Neural progenitor cell (in vitro differentiated cells): ENCODE measurements around the gene NUDT1. TPM values are rescaled to one million over a fixed set of nuclear protein-coding genes. Genes with fewer than 3 reads are reported as not detected.

Source experiments
- DNase-seq: peaks from one replicate; pipeline ENCODE4 v3.0.0-alpha.2; 2016; ENCODE audit warnings: low spot score
- H2AFZ ChIP-seq: fragments of 200-600 bp; sonication (generic); replicated peaks from 2 replicates; pipeline ENCODE4 v1.6.1; 2016; ENCODE audit warnings: antibody characterized with exemption
- H3F3A ChIP-seq: fragments of 200-600 bp; sonication (generic); 2 replicates; pipeline ENCODE4 v1.6.1; 2016; ENCODE audit warnings: antibody characterized with exemption, low read depth
- H3K27ac ChIP-seq: fragments of 200-600 bp; sonication (generic); 2 replicates; pipeline ENCODE4 v1.5.1; 2016; ENCODE audit warnings: mild to moderate bottlenecking
- H3K27me3 ChIP-seq: fragments of 200-600 bp; sonication (generic); 2 replicates; pipeline ENCODE4 v1.6.1; 2016; ENCODE audit warnings: mild to moderate bottlenecking, moderate library complexity
- H3K36me3 ChIP-seq: fragments of 200-600 bp; sonication (generic); 2 replicates; pipeline ENCODE4 v1.5.1; 2016
- H3K4me1 ChIP-seq: fragments of 200-600 bp; sonication (generic); 2 replicates; pipeline ENCODE4 v1.6.1; 2016; ENCODE audit warnings: mixed run types
- H3K4me2 ChIP-seq: fragments of 200-600 bp; sonication (generic); 2 replicates; pipeline ENCODE4 v1.6.1; 2016
- H3K4me3 ChIP-seq: fragments of 200-600 bp; sonication (generic); 2 replicates; pipeline ENCODE4 v1.5.1; 2016
- H3K79me2 ChIP-seq: fragments of 200-600 bp; sonication (generic); 2 replicates; pipeline ENCODE4 v1.6.1; 2016; ENCODE audit warnings: low read depth
- H3K9ac ChIP-seq: fragments of 200-600 bp; sonication (generic); 2 replicates; pipeline ENCODE4 v1.6.1; 2016
- H3K9me3 ChIP-seq: fragments of 200-600 bp; sonication (generic); 2 replicates; pipeline ENCODE4 v1.5.1; 2016; ENCODE audit warnings: low read depth
- H4K20me1 ChIP-seq: fragments of 200-600 bp; sonication (generic); 2 replicates; pipeline ENCODE4 v1.6.1; 2016; ENCODE audit warnings: low read depth
- H3K27ac Mint-ChIP-seq: 3 replicates; pipeline ENCODE4 v1.8.0; 2021; ENCODE audit warnings: mixed read lengths
- H3K27me3 Mint-ChIP-seq: 2 replicates; pipeline ENCODE4 v1.8.0; 2022; ENCODE audit warnings: low read depth, mild to moderate bottlenecking, inconsistent platforms, moderate library complexity, mixed read lengths; ENCODE audit not compliant: insufficient read depth
- H3K36me3 Mint-ChIP-seq: 3 replicates; pipeline ENCODE4 v1.8.0; 2021; ENCODE audit warnings: mixed read lengths
- H3K4me1 Mint-ChIP-seq: 3 replicates; pipeline ENCODE4 v1.8.0; 2021; ENCODE audit warnings: mixed read lengths
- H3K4me3 Mint-ChIP-seq: 3 replicates; pipeline ENCODE4 v1.8.0; 2021; ENCODE audit warnings: mild to moderate bottlenecking, moderate library complexity, mixed read lengths
- H3K9me3 Mint-ChIP-seq: 3 replicates; pipeline ENCODE4 v1.8.0; 2020; ENCODE audit warnings: mixed read lengths
- CTCF ChIP-seq: fragments of 200-600 bp; sonication (generic); IDR thresholded peaks from 2 replicates; pipeline ENCODE4 v1.5.1; 2017; ENCODE audit warnings: antibody characterized with exemption, mild to moderate bottlenecking
- EZH2 ChIP-seq: fragments of 200-600 bp; sonication (generic); IDR thresholded peaks from 2 replicates; pipeline ENCODE4 v1.6.1; 2017; ENCODE audit warnings: antibody characterized with exemption, mild to moderate bottlenecking, moderate library complexity
- EZH2phosphoT487 ChIP-seq: fragments of 200-600 bp; sonication (generic); IDR thresholded peaks from 2 replicates; pipeline ENCODE4 v1.6.1; 2017; ENCODE audit warnings: antibody characterized with exemption
- total RNA-seq: library from RNA; depleted of rRNA; stranded (reverse); fragments of >200 nt; gene quantifications from 2 replicates; pipeline ENCODE4 v1.2.3, GENCODE V29; 2015; ENCODE audit warnings: low replicate concordance

Gene NUDT1
- total RNA-seq, 1 donor from 2014 or later: 29.6 TPM

GRCh38 chr7:2220506-2220905 lies 21.5 kb upstream of the NUDT1 start:
- Histone ChIP-seq H4K20me1 (peaks cover 22% of the 10 kb centered on the region), H3K4me3 (no peak overlapping the region), H3K4me2 (no peak overlapping the region), H2AFZ (no peak overlapping the region), H3F3A (no peaks in the 10 kb centered on the region), H3K9me3 (no peaks in the 10 kb centered on the region), H3K9ac (no peak overlapping the region), H3K27me3 (no peaks in the 10 kb centered on the region), H3K4me1 (no peaks in the 10 kb centered on the region), H3K79me2 (peaks cover 12% of the 10 kb centered on the region), H3K27ac (no peak overlapping the region), H3K36me3 (no peaks in the 10 kb centered on the region)
- H3K27me3 Mint-ChIP-seq: peaks cover 9% of the 10 kb centered on the region
- H3K4me1 Mint-ChIP-seq: no peaks in the 10 kb centered on the region
- peaks cover 30% of the 10 kb centered on the region for H3K36me3 Mint-ChIP-seq
- DNase-seq: no peak
- no peak overlapping the region for H3K4me3 Mint-ChIP-seq
- no peak overlapping the region for H3K27ac Mint-ChIP-seq
- TF ChIP-seq EZH2phosphoT487: no peak
- TF ChIP-seq CTCF: no peak
- no peak for TF ChIP-seq EZH2
- H3K9me3 Mint-ChIP-seq: no peaks in the 10 kb centered on the region

- H3K9me3 Mint-ChIP-seq: no peaks in the 10 kb centered on the region
- no peak overlapping the region for H3K9ac ChIP-seq
- no peaks in the 10 kb centered on the region for H3K36me3 ChIP-seq
- DNase-seq: no peak
- H3K4me1 Mint-ChIP-seq: no peaks in the 10 kb centered on the region
- H3K27me3 Mint-ChIP-seq: peaks cover 9% of the 10 kb centered on the region
- no peak for TF ChIP-seq EZH2
- no peak for TF ChIP-seq EZH2phosphoT487
- TF ChIP-seq CTCF: no peak
- H3K9me3 ChIP-seq: no peaks in the 10 kb centered on the region
- H3K4me1 ChIP-seq: no peaks in the 10 kb centered on the region
- no peaks in the 10 kb centered on the region for H3F3A ChIP-seq
- H3K4me3 Mint-ChIP-seq: no peak overlapping the region
- H3K4me3 ChIP-seq: no peak overlapping the region
- no peak overlapping the region for H3K4me2 ChIP-seq
- no peak overlapping the region for H2AFZ ChIP-seq
- peaks cover 29% of the 10 kb centered on the region for H3K36me3 Mint-ChIP-seq
- H3K27me3 ChIP-seq: no peaks in the 10 kb centered on the region
- no peak overlapping the region for H3K27ac ChIP-seq
- peaks cover 17% of the 10 kb centered on the region for H3K79me2 ChIP-seq
- H3K27ac Mint-ChIP-seq: no peak overlapping the region
- H4K20me1 ChIP-seq: peaks cover 22% of the 10 kb centered on the region
Measured at GRCh38 chr7:2220954-2221353, 21.1 kb upstream of the NUDT1 start.

- H3K79me2 ChIP-seq: peaks cover 26% of the 10 kb centered on the region
- no peak for DNase-seq
- TF ChIP-seq EZH2 (no peak), EZH2phosphoT487 (no peak)
- no peak overlapping the region for H3K9ac ChIP-seq
- Mint-ChIP-seq H3K36me3 (peaks cover 21% of the 10 kb centered on the region), H3K27me3 (peaks cover 10% of the 10 kb centered on the region), H3K27ac (peak overlapping the region; percentile 50), H3K4me3 (no peak overlapping the region), H3K4me1 (no peaks in the 10 kb centered on the region), H3K9me3 (no peaks in the 10 kb centered on the region)
- H3K4me3 ChIP-seq: no peak overlapping the region
- H2AFZ ChIP-seq: no peak overlapping the region
- H4K20me1 ChIP-seq: peaks cover 22% of the 10 kb centered on the region
- H3K4me1 ChIP-seq: no peaks in the 10 kb centered on the region
- no peak overlapping the region for H3K4me2 ChIP-seq
- H3K27me3 ChIP-seq: no peaks in the 10 kb centered on the region
- H3K36me3 ChIP-seq: no peaks in the 10 kb centered on the region
- H3F3A ChIP-seq: no peaks in the 10 kb centered on the region
- no peak overlapping the region for H3K27ac ChIP-seq
- no peaks in the 10 kb centered on the region for H3K9me3 ChIP-seq
Measured at GRCh38 chr7:2222516-2222915, 19.5 kb upstream of the NUDT1 start.

GRCh38 chr7:2223321-2223720 lies 18.7 kb upstream of the NUDT1 start:
- no peak overlapping the region for H3K4me3 Mint-ChIP-seq
- no peak overlapping the region for H3K9ac ChIP-seq

More at GRCh38 chr7:2223321-2223720, 18.7 kb upstream of the NUDT1 start:
- Mint-ChIP-seq H3K27ac (no peak overlapping the region), H3K36me3 (peaks cover 21% of the 10 kb centered on the region), H3K4me1 (no peaks in the 10 kb centered on the region), H3K27me3 (peaks cover 8% of the 10 kb centered on the region), H3K9me3 (no peaks in the 10 kb centered on the region)
- Histone ChIP-seq H3K4me2 (no peak overlapping the region), H3K36me3 (no peaks in the 10 kb centered on the region), H3K4me1 (no peaks in the 10 kb centered on the region), H4K20me1 (peaks cover 22% of the 10 kb centered on the region), H3K27ac (no peak overlapping the region), H3K27me3 (no peaks in the 10 kb centered on the region), H2AFZ (no peak overlapping the region), H3K4me3 (no peak overlapping the region), H3K79me2 (peaks cover 34% of the 10 kb centered on the region), H3F3A (no peaks in the 10 kb centered on the region), H3K9me3 (no peaks in the 10 kb centered on the region)
- no peak for DNase-seq
- no peak for TF ChIP-seq CTCF
- no peak for TF ChIP-seq EZH2
- no peak for TF ChIP-seq EZH2phosphoT487
